IPS-20b (cell line): ENCODE results near the gene GNA14.
"Not testable (repeated sequence)": the region's sequence is repeated elsewhere in the genome, so short reads cannot be mapped to it uniquely, and the experiment has no call there.

Source experiments
- H3K27ac ChIP-seq: one replicate; pipeline ENCODE4 v1.5.1; 2013; ENCODE audit warnings: low read length
- H3K27me3 ChIP-seq: 2 replicates; pipeline ENCODE4 v1.6.1; 2013; ENCODE audit warnings: mild to moderate bottlenecking, low read length, inconsistent platforms; ENCODE audit not compliant: insufficient read depth
- H3K36me3 ChIP-seq: 2 replicates; pipeline ENCODE4 v1.6.1; 2013; ENCODE audit warnings: low read depth, mild to moderate bottlenecking, inconsistent platforms, low read length, moderate library complexity; ENCODE audit not compliant: insufficient read depth
- H3K4me1 ChIP-seq: 2 replicates; pipeline ENCODE4 v1.6.1; 2013; ENCODE audit warnings: mild to moderate bottlenecking, control low read depth, inconsistent platforms, low read length, moderate library complexity; ENCODE audit not compliant: insufficient read depth
- H3K4me3 ChIP-seq: 2 replicates; pipeline ENCODE4 v1.5.1; 2013; ENCODE audit warnings: mild to moderate bottlenecking, low read length, inconsistent platforms
- H3K9ac ChIP-seq: 2 replicates; pipeline ENCODE4 v1.6.1; 2013; ENCODE audit warnings: low read depth, mild to moderate bottlenecking, inconsistent platforms, low read length, moderate library complexity
- H3K9me3 ChIP-seq: 2 replicates; pipeline ENCODE4 v1.6.1; 2013; ENCODE audit warnings: mild to moderate bottlenecking, low read depth, low read length, inconsistent platforms; ENCODE audit not compliant: insufficient read depth

GNA14 gene

DNA sequence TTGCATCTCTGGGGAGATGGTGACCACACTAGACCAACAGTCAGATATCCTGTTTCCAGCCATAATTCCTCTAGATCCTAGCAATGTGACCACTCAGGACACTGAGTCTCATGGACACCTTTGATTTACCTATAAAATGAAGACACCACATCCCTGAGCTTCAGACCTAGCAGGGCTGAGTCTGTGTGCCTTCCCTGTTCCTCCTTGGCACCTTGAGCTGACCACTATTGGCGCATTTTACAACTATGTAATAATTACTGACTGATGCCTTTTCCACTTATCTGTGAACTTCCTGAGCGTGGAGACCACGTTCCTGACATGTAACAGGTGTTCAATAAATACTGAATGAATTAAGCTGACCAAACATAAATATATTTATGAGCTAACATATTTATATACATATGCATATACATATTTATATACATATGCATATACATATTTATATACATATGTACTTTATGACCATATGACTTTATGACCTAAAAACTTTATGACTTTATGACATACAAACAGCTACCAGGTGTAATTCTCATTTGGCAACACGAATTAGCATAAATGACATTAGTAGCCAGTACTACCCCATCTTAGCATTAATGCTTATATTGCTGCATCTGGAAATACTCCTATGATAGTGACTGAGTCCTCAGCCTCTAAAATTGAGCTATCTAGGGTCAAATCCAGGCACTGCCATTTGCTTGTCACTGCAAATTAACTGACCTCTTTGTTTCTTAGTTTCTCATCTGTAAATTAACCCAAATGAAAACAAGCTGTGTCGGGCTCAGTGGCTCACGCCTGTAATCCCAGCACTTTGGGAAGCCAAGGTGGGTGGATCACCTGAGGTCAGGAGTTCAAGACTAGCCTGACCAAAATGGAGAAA is 150.6 kb downstream of the GNA14 start:
- H3K9ac ChIP-seq = no peak overlapping the region
- H3K27me3 ChIP-seq = no peaks in the 10 kb centered on the region
- H3K27ac ChIP-seq = no peak overlapping the region
- H3K4me3 ChIP-seq = no peak overlapping the region
- H3K9me3 ChIP-seq = no peaks in the 10 kb centered on the region
- peaks cover 11% of the 10 kb centered on the region; the same call in 1 of the 2 replicates for H3K4me1 ChIP-seq
- no peaks in the 10 kb centered on the region for H3K36me3 ChIP-seq

GRCh38 chr9:77495834-77496671 is 152.1 kb downstream of the GNA14 start:
- peaks cover 11% of the 10 kb centered on the region; the same call in 1 of the 2 replicates for H3K4me1 ChIP-seq
- no peak overlapping the region for H3K9ac ChIP-seq
- no peaks in the 10 kb centered on the region for H3K27me3 ChIP-seq
- no peaks in the 10 kb centered on the region for H3K36me3 ChIP-seq
- 0 out of 2 replicates have a peak, but pooled peaks cover 5% of the 10 kb centered on the region for H3K9me3 ChIP-seq
- no peak overlapping the region for H3K4me3 ChIP-seq
- H3K27ac ChIP-seq = no peak overlapping the region

- H3K4me3 ChIP-seq, H3K36me3 ChIP-seq, H3K4me1 ChIP-seq, H3K27ac ChIP-seq, H3K27me3 ChIP-seq, H3K9me3 ChIP-seq, H3K9ac ChIP-seq: not testable (repeated sequence)
These were observed 157.8 kb downstream of the GNA14 start for GRCh38 chr9:77490279-77490678.

GRCh38 chr9:77489405-77490163 is 158.5 kb downstream of the GNA14 start:
- H3K27ac ChIP-seq, H3K9ac ChIP-seq, H3K4me3 ChIP-seq, H3K9me3 ChIP-seq, H3K27me3 ChIP-seq, H3K4me1 ChIP-seq, H3K36me3 ChIP-seq: not testable (repeated sequence)

- Histone ChIP-seq H3K4me3 (no peak overlapping the region), H3K36me3 (no peaks in the 10 kb centered on the region), H3K9ac (no peak overlapping the region), H3K27me3 (no peaks in the 10 kb centered on the region), H3K9me3 (0 out of 2 replicates have a peak, but pooled peaks cover 8% of the 10 kb centered on the region), H3K4me1 (peaks cover 4% of the 10 kb centered on the region; the same call in 1 of the 2 replicates), H3K27ac (no peak overlapping the region)
These were observed 159.5 kb downstream of the GNA14 start for GRCh38 chr9:77488439-77489126.

- Histone ChIP-seq H3K9me3 (0 out of 2 replicates have a peak, but pooled peaks cover 8% of the 10 kb centered on the region), H3K4me1 (peaks cover 4% of the 10 kb centered on the region; the same call in 1 of the 2 replicates), H3K27ac (no peak overlapping the region), H3K27me3 (no peaks in the 10 kb centered on the region), H3K9ac (no peak overlapping the region), H3K36me3 (no peaks in the 10 kb centered on the region), H3K4me3 (no peak overlapping the region)
These were observed 161.2 kb downstream of the GNA14 start for GRCh38 chr9:77486968-77487367.

GRCh38 chr9:77486463-77486862 is 161.7 kb downstream of the GNA14 start:
- Histone ChIP-seq H3K4me3 (no peak overlapping the region), H3K4me1 (peaks cover 4% of the 10 kb centered on the region; the same call in 1 of the 2 replicates), H3K9ac (no peak overlapping the region), H3K36me3 (no peaks in the 10 kb centered on the region), H3K27ac (no peak overlapping the region), H3K27me3 (no peaks in the 10 kb centered on the region), H3K9me3 (0 out of 2 replicates have a peak, but pooled peaks cover 5% of the 10 kb centered on the region)

GRCh38 chr9:77475641-77476473 is 172.3 kb downstream of the GNA14 start:
- Histone ChIP-seq H3K27ac (no peak overlapping the region), H3K9me3 (no peaks in the 10 kb centered on the region; the same call in 1 of the 2 replicates), H3K9ac (no peak overlapping the region), H3K4me1 (no peaks in the 10 kb centered on the region), H3K36me3 (no peaks in the 10 kb centered on the region), H3K27me3 (no peaks in the 10 kb centered on the region), H3K4me3 (no peak overlapping the region)

GRCh38 chr9:77474936-77475335 is 173.2 kb downstream of the GNA14 start:
- no peak overlapping the region for H3K9ac ChIP-seq
- H3K27ac ChIP-seq = no peak overlapping the region
- no peak overlapping the region for H3K4me3 ChIP-seq
- H3K27me3 ChIP-seq = no peaks in the 10 kb centered on the region
- H3K9me3 ChIP-seq = no peaks in the 10 kb centered on the region; the same call in 1 of the 2 replicates
- H3K4me1 ChIP-seq = no peaks in the 10 kb centered on the region
- no peaks in the 10 kb centered on the region for H3K36me3 ChIP-seq

- Histone ChIP-seq H3K27ac (no peak overlapping the region), H3K4me1 (no peaks in the 10 kb centered on the region), H3K27me3 (no peaks in the 10 kb centered on the region), H3K4me3 (no peak overlapping the region), H3K9ac (no peak overlapping the region), H3K36me3 (no peaks in the 10 kb centered on the region), H3K9me3 (no peaks in the 10 kb centered on the region; the same call in 1 of the 2 replicates)
These were observed 175.5 kb downstream of the GNA14 start for GRCh38 chr9:77472646-77473045.
